ENCODE measurements around the gene PBX4. TPM values are rescaled to one million over a fixed set of nuclear protein-coding genes. Genes with fewer than 3 reads are reported as not detected.

Gene PBX4
- total and polyA plus RNA-seq, 2 of the 8 experiments (the other 6 are each of a cell fraction or from before 2014, with no cell fraction given): 3.4 to 3.8 TPM

DNA sequence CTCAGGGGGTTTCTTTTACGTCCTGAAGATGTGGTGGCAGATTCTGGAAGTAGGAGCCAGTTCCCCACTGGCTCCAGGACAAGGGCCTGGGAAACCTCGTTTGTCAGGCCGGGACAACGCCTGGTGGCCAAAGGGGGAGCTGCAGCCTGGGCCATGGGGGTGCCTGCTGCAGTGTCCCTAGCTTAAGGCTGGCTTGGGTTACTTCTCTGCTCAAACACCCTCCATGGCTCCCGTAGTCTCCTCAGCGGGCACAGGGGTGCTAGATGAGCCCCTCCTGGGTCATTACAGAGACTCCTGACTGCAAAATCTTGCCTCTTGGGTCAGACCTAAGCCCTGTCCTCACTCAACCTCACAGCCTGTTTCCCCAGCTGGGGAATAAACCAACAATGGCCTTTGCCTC lies 65.7 kb downstream of the PBX4 start (continued):
- TF ChIP-seq, protein P1, sequence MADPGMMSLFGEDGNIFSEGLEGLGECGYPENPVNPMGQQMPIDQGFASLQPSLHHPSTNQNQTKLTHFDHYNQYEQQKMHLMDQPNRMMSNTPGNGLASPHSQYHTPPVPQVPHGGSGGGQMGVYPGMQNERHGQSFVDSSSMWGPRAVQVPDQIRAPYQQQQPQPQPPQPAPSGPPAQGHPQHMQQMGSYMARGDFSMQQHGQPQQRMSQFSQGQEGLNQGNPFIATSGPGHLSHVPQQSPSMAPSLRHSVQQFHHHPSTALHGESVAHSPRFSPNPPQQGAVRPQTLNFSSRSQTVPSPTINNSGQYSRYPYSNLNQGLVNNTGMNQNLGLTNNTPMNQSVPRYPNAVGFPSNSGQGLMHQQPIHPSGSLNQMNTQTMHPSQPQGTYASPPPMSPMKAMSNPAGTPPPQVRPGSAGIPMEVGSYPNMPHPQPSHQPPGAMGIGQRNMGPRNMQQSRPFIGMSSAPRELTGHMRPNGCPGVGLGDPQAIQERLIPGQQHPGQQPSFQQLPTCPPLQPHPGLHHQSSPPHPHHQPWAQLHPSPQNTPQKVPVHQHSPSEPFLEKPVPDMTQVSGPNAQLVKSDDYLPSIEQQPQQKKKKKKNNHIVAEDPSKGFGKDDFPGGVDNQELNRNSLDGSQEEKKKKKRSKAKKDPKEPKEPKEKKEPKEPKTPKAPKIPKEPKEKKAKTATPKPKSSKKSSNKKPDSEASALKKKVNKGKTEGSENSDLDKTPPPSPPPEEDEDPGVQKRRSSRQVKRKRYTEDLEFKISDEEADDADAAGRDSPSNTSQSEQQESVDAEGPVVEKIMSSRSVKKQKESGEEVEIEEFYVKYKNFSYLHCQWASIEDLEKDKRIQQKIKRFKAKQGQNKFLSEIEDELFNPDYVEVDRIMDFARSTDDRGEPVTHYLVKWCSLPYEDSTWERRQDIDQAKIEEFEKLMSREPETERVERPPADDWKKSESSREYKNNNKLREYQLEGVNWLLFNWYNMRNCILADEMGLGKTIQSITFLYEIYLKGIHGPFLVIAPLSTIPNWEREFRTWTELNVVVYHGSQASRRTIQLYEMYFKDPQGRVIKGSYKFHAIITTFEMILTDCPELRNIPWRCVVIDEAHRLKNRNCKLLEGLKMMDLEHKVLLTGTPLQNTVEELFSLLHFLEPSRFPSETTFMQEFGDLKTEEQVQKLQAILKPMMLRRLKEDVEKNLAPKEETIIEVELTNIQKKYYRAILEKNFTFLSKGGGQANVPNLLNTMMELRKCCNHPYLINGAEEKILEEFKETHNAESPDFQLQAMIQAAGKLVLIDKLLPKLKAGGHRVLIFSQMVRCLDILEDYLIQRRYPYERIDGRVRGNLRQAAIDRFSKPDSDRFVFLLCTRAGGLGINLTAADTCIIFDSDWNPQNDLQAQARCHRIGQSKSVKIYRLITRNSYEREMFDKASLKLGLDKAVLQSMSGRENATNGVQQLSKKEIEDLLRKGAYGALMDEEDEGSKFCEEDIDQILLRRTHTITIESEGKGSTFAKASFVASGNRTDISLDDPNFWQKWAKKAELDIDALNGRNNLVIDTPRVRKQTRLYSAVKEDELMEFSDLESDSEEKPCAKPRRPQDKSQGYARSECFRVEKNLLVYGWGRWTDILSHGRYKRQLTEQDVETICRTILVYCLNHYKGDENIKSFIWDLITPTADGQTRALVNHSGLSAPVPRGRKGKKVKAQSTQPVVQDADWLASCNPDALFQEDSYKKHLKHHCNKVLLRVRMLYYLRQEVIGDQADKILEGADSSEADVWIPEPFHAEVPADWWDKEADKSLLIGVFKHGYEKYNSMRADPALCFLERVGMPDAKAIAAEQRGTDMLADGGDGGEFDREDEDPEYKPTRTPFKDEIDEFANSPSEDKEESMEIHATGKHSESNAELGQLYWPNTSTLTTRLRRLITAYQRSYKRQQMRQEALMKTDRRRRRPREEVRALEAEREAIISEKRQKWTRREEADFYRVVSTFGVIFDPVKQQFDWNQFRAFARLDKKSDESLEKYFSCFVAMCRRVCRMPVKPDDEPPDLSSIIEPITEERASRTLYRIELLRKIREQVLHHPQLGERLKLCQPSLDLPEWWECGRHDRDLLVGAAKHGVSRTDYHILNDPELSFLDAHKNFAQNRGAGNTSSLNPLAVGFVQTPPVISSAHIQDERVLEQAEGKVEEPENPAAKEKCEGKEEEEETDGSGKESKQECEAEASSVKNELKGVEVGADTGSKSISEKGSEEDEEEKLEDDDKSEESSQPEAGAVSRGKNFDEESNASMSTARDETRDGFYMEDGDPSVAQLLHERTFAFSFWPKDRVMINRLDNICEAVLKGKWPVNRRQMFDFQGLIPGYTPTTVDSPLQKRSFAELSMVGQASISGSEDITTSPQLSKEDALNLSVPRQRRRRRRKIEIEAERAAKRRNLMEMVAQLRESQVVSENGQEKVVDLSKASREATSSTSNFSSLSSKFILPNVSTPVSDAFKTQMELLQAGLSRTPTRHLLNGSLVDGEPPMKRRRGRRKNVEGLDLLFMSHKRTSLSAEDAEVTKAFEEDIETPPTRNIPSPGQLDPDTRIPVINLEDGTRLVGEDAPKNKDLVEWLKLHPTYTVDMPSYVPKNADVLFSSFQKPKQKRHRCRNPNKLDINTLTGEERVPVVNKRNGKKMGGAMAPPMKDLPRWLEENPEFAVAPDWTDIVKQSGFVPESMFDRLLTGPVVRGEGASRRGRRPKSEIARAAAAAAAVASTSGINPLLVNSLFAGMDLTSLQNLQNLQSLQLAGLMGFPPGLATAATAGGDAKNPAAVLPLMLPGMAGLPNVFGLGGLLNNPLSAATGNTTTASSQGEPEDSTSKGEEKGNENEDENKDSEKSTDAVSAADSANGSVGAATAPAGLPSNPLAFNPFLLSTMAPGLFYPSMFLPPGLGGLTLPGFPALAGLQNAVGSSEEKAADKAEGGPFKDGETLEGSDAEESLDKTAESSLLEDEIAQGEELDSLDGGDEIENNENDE (IDR thresholded peaks at IDR 0.05; ENCODE audit: insufficient replicate concordance, low read length): no peak
- peak; percentile 100 for TF ChIP-seq KDM1A (IDR thresholded peaks at IDR 0.05; ENCODE audit: borderline replicate concordance, low read length)
- TF ChIP-seq RAD21 (IDR thresholded peaks at IDR 0.05 in 1 of 2, conservative IDR thresholded peaks at IDR 0.05 in 1 of 2; ENCODE audit: low read depth in 2 of 2, low read length in 2 of 2): peak; percentile 65 to 80
- TF ChIP-seq CTCF (IDR thresholded peaks at IDR 0.05; ENCODE audit: control extremely low read depth in 1 of 3, insufficient read depth in 1 of 3, low read depth in 1 of 3, low read length in 3 of 3): peak; percentile 86 to 93 (median 90)
- TF ChIP-seq EP300 (IDR thresholded peaks at IDR 0.05; ENCODE audit: borderline replicate concordance in 1 of 2, low read depth in 2 of 2, low read length in 2 of 2): no peak
- TF ChIP-seq HDAC2 (IDR thresholded peaks at IDR 0.05; ENCODE audit: borderline replicate concordance in 1 of 2, low read depth in 2 of 2, low read length in 2 of 2): peak in 1 of 2 experiments; percentile 98; a peak in 2 of 4 replicates
- peak; percentile 76; the same call in 1 of the 2 replicates for TF ChIP-seq GABPA (IDR thresholded peaks at IDR 0.05; ENCODE audit: borderline replicate concordance, insufficient read depth, low read length)
